Measurements from ENCODE around the gene GFRA4.

- no peak for TF ChIP-seq ZFP30 (CRISPR knock-in tag; IDR thresholded peaks at IDR 0.05)
- TF ChIP-seq ZFP3 (CRISPR knock-in tag; IDR thresholded peaks at IDR 0.05) = no peak
- no peak for TF ChIP-seq PATZ1 (CRISPR knock-in tag; IDR thresholded peaks at IDR 0.05; ENCODE audit: borderline replicate concordance)
- no peak for TF ChIP-seq RARB (CRISPR knock-in tag; IDR thresholded peaks at IDR 0.05)
- TF ChIP-seq CSDC2 (CRISPR knock-in tag; IDR thresholded peaks at IDR 0.05) = no peak
- TF ChIP-seq ARNTL (CRISPR knock-in tag; IDR thresholded peaks at IDR 0.05; ENCODE audit: borderline replicate concordance, low read depth) = no peak
- no peak for TF ChIP-seq ISL1 (CRISPR knock-in tag; IDR thresholded peaks at IDR 0.05)
- no peak for TF ChIP-seq PPARA (CRISPR knock-in tag; IDR thresholded peaks at IDR 0.05; ENCODE audit: borderline replicate concordance)
- TF ChIP-seq BACH2 (CRISPR knock-in tag; IDR thresholded peaks at IDR 0.05; ENCODE audit: borderline replicate concordance) = no peak
Observed at GRCh38 chr20:3667434-3668037, 4.3 kb upstream of the GFRA4 start.
